Endothelial cell (in vitro differentiated cells): ENCODE measurements around the gene IL1RAPL2. TPM values are rescaled to one million over a fixed set of nuclear protein-coding genes. Genes with fewer than 3 reads are reported as not detected.

Source experiments
- DNase-seq: peaks from one replicate; pipeline ENCODE4 v3.0.0; 2021; ENCODE audit warnings: low spot score
- H3K27ac Mint-ChIP-seq: one replicate; pipeline ENCODE4 v1.8.0; 2021; ENCODE audit warnings: mixed read lengths, inconsistent platforms; ENCODE audit not compliant: unreplicated experiment
- H3K27me3 Mint-ChIP-seq: one replicate; pipeline ENCODE4 v1.8.0; 2021; ENCODE audit warnings: mild to moderate bottlenecking, moderate library complexity, mixed read lengths, inconsistent platforms; ENCODE audit not compliant: unreplicated experiment
- H3K36me3 Mint-ChIP-seq: one replicate; pipeline ENCODE4 v1.8.0; 2021; ENCODE audit warnings: mild to moderate bottlenecking, low read depth, mixed read lengths, inconsistent platforms; ENCODE audit not compliant: unreplicated experiment
- H3K4me1 Mint-ChIP-seq: one replicate; pipeline ENCODE4 v1.8.0; 2021; ENCODE audit warnings: mild to moderate bottlenecking, mixed read lengths, inconsistent platforms; ENCODE audit not compliant: unreplicated experiment
- H3K4me3 Mint-ChIP-seq: one replicate; pipeline ENCODE4 v1.8.0; 2021; ENCODE audit warnings: mild to moderate bottlenecking, mixed read lengths, inconsistent platforms; ENCODE audit not compliant: unreplicated experiment
- H3K9me3 Mint-ChIP-seq: one replicate; pipeline ENCODE4 v1.8.0; 2021; ENCODE audit warnings: mixed read lengths, inconsistent platforms; ENCODE audit not compliant: unreplicated experiment
- total RNA-seq: library from RNA; stranded (reverse); fragmentation: NEBNext Ultra II Directional; extraction: Animal tissue kit (Norgen Biotek cat#: 25700); gene quantifications from one replicate; pipeline ENCODE4 v1.2.1, GENCODE V29; 2021; ENCODE audit not compliant: unreplicated experiment
- TF ChIP-seq, protein P1 (sequence below): fragments of 200-600 bp; sonication (generic); IDR thresholded peaks from one replicate; pipeline ENCODE4 v1.5.0; 2021; ENCODE audit warnings: antibody characterized with exemption; ENCODE audit not compliant: unreplicated experiment

The IL1RAPL2 gene
- total RNA-seq, 1 donor from 2014 or later: 0.51 TPM

DNA sequence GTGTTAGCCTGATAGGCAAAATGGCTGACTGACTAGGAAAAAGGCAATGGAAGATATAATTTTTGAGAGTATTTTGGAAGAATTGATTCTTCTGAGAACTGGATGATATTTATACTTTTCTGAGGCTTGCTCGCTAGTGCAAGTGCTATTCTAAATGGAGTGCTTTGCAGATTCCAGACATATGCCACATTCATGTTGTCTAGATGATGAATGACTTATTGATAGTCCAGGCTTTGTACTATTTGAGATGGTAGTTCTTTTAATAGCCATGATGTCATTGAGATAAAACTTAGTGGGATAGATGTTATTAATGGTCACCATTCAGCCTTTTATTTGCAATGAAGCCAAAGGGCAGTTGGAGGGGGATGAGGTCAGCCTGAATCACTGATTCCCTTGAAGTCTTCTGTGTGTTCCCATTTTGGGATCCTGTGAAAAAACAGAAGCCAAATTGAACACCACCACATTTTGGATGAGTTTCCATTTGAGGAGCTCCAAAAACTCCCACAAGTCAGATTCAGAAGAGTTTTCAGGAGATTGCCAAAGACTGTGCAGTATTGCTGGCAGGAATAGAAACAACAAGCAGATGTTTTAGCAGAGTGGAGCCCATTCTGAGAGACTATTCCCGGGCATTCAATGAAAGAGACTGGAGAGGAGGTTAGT is 184.1 kb downstream of the IL1RAPL2 start:
- Mint-ChIP-seq H3K27me3 (no peaks in the 10 kb centered on the region), H3K4me1 (peaks cover 7% of the 10 kb centered on the region), H3K27ac (no peak overlapping the region), H3K36me3 (no peaks in the 10 kb centered on the region), H3K4me3 (no peak overlapping the region), H3K9me3 (no peaks in the 10 kb centered on the region)
- TF ChIP-seq, protein P1, sequence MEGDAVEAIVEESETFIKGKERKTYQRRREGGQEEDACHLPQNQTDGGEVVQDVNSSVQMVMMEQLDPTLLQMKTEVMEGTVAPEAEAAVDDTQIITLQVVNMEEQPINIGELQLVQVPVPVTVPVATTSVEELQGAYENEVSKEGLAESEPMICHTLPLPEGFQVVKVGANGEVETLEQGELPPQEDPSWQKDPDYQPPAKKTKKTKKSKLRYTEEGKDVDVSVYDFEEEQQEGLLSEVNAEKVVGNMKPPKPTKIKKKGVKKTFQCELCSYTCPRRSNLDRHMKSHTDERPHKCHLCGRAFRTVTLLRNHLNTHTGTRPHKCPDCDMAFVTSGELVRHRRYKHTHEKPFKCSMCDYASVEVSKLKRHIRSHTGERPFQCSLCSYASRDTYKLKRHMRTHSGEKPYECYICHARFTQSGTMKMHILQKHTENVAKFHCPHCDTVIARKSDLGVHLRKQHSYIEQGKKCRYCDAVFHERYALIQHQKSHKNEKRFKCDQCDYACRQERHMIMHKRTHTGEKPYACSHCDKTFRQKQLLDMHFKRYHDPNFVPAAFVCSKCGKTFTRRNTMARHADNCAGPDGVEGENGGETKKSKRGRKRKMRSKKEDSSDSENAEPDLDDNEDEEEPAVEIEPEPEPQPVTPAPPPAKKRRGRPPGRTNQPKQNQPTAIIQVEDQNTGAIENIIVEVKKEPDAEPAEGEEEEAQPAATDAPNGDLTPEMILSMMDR: no peak
- no peak for DNase-seq

DNA sequence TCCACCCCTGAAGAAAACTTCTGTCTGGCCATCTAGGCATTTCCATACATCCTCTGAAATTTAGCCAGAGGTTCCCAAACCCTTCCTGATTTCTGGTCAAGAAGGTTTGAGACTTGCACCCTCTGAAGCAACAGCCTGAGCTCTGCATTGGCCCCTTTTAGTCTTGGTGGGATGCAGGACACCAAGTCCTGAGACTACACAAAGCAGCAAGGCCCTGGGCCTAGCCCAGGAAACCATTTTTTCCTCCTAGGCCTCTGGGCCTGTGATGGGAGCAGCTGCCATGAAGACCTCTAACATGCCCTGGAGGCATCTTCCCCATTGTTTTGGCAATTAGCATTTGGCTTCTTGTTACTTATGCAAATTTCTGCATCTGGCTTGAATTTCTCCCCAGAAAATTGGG is 196.6 kb downstream of the IL1RAPL2 start:
- Mint-ChIP-seq H3K4me1 (no peaks in the 10 kb centered on the region), H3K36me3 (no peaks in the 10 kb centered on the region), H3K27me3 (no peaks in the 10 kb centered on the region), H3K27ac (no peak overlapping the region), H3K9me3 (peaks cover 8% of the 10 kb centered on the region), H3K4me3 (no peak overlapping the region)
- DNase-seq: no peak
- TF ChIP-seq, protein P1: no peak

DNA sequence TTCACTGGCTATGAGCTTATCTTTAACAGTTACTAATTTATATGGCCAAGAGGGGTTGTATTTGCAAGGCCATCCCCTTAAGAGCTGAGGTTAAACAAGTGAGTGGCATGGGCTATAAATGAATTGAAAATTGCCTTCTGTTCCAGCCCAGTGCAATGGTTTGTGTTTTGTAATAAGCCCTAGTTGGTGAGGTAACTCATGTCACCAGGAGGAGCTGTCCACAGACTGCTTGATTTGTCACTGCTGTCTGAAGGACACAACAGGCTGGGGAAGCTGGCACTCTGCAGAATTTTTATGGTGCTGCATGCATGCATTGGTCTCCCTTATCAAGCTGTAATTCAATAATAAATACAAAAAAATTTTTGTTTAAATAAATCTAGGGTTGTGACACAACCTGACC is 223.8 kb downstream of the IL1RAPL2 start:
- Mint-ChIP-seq H3K4me1 (no peaks in the 10 kb centered on the region), H3K4me3 (no peak overlapping the region), H3K36me3 (no peaks in the 10 kb centered on the region), H3K27me3 (no peaks in the 10 kb centered on the region), H3K9me3 (no peaks in the 10 kb centered on the region), H3K27ac (no peak overlapping the region)
- TF ChIP-seq, protein P1: no peak
- no peak for DNase-seq

DNA sequence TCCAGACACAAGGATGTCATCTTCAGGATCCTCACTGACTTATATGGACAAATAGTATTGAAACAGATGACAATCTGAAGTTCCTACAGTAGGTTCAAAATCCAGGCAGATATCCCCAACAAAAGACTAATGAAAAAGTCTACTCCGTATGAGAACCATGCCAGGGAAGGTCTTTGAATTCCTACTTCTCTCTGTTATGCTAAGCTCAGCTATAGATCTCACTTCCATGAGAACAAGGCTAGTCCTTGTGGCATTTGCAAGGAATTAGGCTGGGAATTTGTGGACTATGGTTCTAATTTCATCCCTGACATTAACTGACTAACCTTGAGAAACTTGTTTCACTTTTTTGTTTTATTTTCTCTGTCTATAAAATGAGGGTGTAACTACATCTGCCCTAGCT is 229.8 kb downstream of the IL1RAPL2 start:
- DNase-seq: no peak
- Mint-ChIP-seq H3K9me3 (no peaks in the 10 kb centered on the region), H3K27ac (no peak overlapping the region), H3K4me3 (no peak overlapping the region), H3K27me3 (no peaks in the 10 kb centered on the region), H3K4me1 (no peaks in the 10 kb centered on the region), H3K36me3 (no peaks in the 10 kb centered on the region)
- TF ChIP-seq, protein P1: no peak

DNA sequence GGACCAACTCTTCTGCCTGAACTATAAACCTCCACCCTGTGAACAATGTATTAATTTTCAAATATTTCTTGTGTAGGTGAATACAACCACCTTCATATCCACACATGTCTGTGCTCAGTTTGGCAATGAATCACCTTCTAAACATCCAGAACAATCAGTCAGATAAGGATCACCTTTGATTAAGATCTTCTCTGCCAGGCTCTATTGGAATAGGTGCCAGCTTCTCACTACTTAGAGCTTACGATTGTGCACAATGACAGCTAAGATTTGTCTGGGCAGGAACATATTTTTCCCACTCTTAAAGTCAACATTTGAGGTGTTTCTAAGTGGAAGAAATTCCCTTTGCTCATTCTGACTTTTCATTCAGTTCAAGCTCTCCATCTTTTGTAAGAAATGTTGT is 237.2 kb downstream of the IL1RAPL2 start:
- DNase-seq: no peak
- TF ChIP-seq, protein P1: no peak
- no peaks in the 10 kb centered on the region for H3K36me3 Mint-ChIP-seq
- H3K27ac Mint-ChIP-seq: no peak overlapping the region
- H3K4me1 Mint-ChIP-seq: no peaks in the 10 kb centered on the region
- no peaks in the 10 kb centered on the region for H3K9me3 Mint-ChIP-seq
- no peak overlapping the region for H3K4me3 Mint-ChIP-seq
- no peaks in the 10 kb centered on the region for H3K27me3 Mint-ChIP-seq
